GM12878 (cell line): ENCODE measurements around the gene ABCC4.

Source experiments
- ASH2L ChIP-seq: fragments of 300-600, 200-600 bp; sonication (generic); IDR thresholded peaks from 2 replicates; pipeline ENCODE4 v1.6.1; 2017; ENCODE audit warnings: low read depth, mild to moderate bottlenecking, borderline replicate concordance
- BACH1 ChIP-seq: fragments of 450-650 bp; IDR thresholded peaks from 2 replicates; pipeline ENCODE4 v1.6.1; 2017; ENCODE audit warnings: mild to moderate bottlenecking, borderline replicate concordance
- BCL3 ChIP-seq: IDR thresholded peaks from 2 replicates; pipeline ENCODE4 v1.6.1; 2011; ENCODE audit warnings: borderline replicate concordance, low read depth, mild to moderate bottlenecking, moderate library complexity, low read length; ENCODE audit not compliant: insufficient read depth, poor library complexity, severe bottlenecking
- CHD1 ChIP-seq: IDR thresholded peaks from 2 replicates; pipeline ENCODE4 v1.6.1; 2012; ENCODE audit warnings: low read depth, low read length, improper control_type of control experiment
- EZH2 ChIP-seq: IDR thresholded peaks from 2 replicates; pipeline ENCODE4 v1.6.1; 2012; ENCODE audit warnings: low read depth, mild to moderate bottlenecking, control low read depth, inconsistent platforms, low read length, borderline replicate concordance; ENCODE audit not compliant: control insufficient read depth
- JUND ChIP-seq: IDR thresholded peaks from 2 replicates; pipeline ENCODE4 v1.6.1; 2012; ENCODE audit warnings: low read depth, mild to moderate bottlenecking, low read length, improper control_type of control experiment, moderate library complexity
- MTA3 ChIP-seq: IDR thresholded peaks from 2 replicates; pipeline ENCODE4 v1.6.1; 2012; ENCODE audit warnings: low read length, inconsistent platforms, borderline replicate concordance
- POLR2A ChIP-seq: IDR thresholded peaks from 2 replicates; pipeline ENCODE4 v1.6.1; 2011; ENCODE audit warnings: low read depth, mild to moderate bottlenecking, low read length
- SREBF1 ChIP-seq: IDR thresholded peaks from 2 replicates; pipeline ENCODE4 v1.6.1; 2012; ENCODE audit warnings: mild to moderate bottlenecking, low read length
- TF ChIP-seq, protein P1 (sequence below): IDR thresholded peaks from 2 replicates; pipeline ENCODE4 v1.6.1; 2012; ENCODE audit warnings: low read depth, low read length, improper control_type of control experiment
- TF ChIP-seq, protein P2 (sequence below), 3 experiments: IDR thresholded peaks in 2 of 3; conservative IDR thresholded peaks in 1 of 3; 2 replicates each; pipeline ENCODE4 v1.5.1; 2011; ENCODE audit warnings: low read depth in 3 of 3, low read length in 3 of 3, mild to moderate bottlenecking in 3 of 3, control low read depth in 2 of 3, moderate library complexity in 2 of 3, inconsistent platforms in 1 of 3, mixed read lengths in 1 of 3; ENCODE audit not compliant: control insufficient read depth in 2 of 3, insufficient read depth in 1 of 3; ENCODE audit errors: extremely low read depth in 1 of 3

DNA sequence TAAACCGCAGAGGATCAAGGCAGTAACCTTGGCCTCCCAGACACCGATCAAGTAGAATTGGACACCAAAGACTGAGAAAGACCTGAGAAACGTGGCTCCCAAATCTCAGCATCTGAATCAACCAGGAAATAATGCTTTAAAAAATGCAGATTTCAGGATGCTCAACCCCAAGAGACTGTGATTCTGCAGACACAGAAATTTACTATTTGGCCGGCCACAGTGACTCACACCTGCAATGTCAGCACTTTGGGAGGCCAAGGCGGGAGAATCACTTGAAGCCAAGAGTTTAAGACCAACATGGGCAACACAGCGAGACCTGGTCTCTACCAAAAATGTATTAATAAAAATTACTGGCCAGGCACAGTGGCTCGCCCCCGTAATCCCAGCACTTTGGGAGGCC lies 6.2 kb downstream of the ABCC4 start:
- no peak for TF ChIP-seq MTA3
- no peak for TF ChIP-seq JUND
- TF ChIP-seq, protein P1, sequence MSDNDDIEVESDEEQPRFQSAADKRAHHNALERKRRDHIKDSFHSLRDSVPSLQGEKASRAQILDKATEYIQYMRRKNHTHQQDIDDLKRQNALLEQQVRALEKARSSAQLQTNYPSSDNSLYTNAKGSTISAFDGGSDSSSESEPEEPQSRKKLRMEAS, result no peak
- no peak for TF ChIP-seq SREBF1
- TF ChIP-seq, protein P2, sequence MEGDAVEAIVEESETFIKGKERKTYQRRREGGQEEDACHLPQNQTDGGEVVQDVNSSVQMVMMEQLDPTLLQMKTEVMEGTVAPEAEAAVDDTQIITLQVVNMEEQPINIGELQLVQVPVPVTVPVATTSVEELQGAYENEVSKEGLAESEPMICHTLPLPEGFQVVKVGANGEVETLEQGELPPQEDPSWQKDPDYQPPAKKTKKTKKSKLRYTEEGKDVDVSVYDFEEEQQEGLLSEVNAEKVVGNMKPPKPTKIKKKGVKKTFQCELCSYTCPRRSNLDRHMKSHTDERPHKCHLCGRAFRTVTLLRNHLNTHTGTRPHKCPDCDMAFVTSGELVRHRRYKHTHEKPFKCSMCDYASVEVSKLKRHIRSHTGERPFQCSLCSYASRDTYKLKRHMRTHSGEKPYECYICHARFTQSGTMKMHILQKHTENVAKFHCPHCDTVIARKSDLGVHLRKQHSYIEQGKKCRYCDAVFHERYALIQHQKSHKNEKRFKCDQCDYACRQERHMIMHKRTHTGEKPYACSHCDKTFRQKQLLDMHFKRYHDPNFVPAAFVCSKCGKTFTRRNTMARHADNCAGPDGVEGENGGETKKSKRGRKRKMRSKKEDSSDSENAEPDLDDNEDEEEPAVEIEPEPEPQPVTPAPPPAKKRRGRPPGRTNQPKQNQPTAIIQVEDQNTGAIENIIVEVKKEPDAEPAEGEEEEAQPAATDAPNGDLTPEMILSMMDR (IDR thresholded peaks at IDR 0.05 in 2 of 3, conservative IDR thresholded peaks at IDR 0.05 in 1 of 3; ENCODE audit: control insufficient read depth in 2 of 3, extremely low read depth in 1 of 3, insufficient read depth in 1 of 3, low read depth in 3 of 3, low read length in 3 of 3), result no peak
- no peak for TF ChIP-seq BCL3
- no peak for TF ChIP-seq CHD1
- TF ChIP-seq BACH1, result no peak
- TF ChIP-seq ASH2L, result no peak
- TF ChIP-seq EZH2, result no peak
- no peak for TF ChIP-seq POLR2A
